B cell (primary cell): Measurements from ENCODE around the gene SRRM4. TPM values are rescaled to one million over a fixed set of nuclear protein-coding genes. Genes with fewer than 3 reads are reported as not detected.

Experiments
- ATAC-seq: fragments of 200-7000 bp; cut with Tn5 transposase; one replicate; pipeline ENCODE4 v1.10.0; 2021; ENCODE audit warnings: low read depth, mild to moderate bottlenecking, moderate number of reproducible peaks, moderate library complexity
- CTCF ChIA-PET: fragments of 350-600 bp; sonication (Branson Sonifier 250); formaldehyde crosslinking; loops from one replicate; lab custom pipeline; 2021; ENCODE audit warnings: antibody characterized with exemption, inconsistent platforms; lab: Charles Lee
- POLR2A ChIA-PET: fragments of 350-600 bp; sonication (Branson Sonifier 250); formaldehyde crosslinking; loops from one replicate; lab custom pipeline; 2021; ENCODE audit warnings: antibody characterized with exemption; lab: Charles Lee
- DNase-seq: peaks from one replicate; pipeline ENCODE4 v3.0.0; 2013
- H2AFZ ChIP-seq: 2 replicates; pipeline ENCODE4 v1.6.1; 2012; ENCODE audit warnings: mild to moderate bottlenecking, low read depth, low read length; ENCODE audit not compliant: insufficient read depth, poor library complexity, severe bottlenecking
- H3K27ac ChIP-seq, 2 donors: 1 replicate in 1 of 2; 2 replicates in 1 of 2; pipeline ENCODE4 v1.5.1; 2012 to 2013; ENCODE audit warnings: low read length in 2 of 2, mild to moderate bottlenecking in 2 of 2, moderate library complexity in 1 of 2
- H3K27me3 ChIP-seq, 4 experiments: fragments of 200-600 bp in 1 of 4; sonication (generic) in 1 of 4; replicated peaks in 1 of 4; 1 replicate in 2 of 4; 2 replicates in 2 of 4; pipeline versions ENCODE4 v1.6.1 to v1.7.0; 2013 to 2016; ENCODE audit warnings: low read length in 3 of 4, mild to moderate bottlenecking in 2 of 4, mixed read lengths in 1 of 4, moderate library complexity in 1 of 4; ENCODE audit not compliant: insufficient read depth in 4 of 4, control insufficient read depth in 3 of 4; ENCODE audit errors: control extremely low read depth in 1 of 4
- H3K36me3 ChIP-seq, 2 experiments: replicated peaks in 1 of 2; 1 replicate in 1 of 2; 2 replicates in 1 of 2; pipeline versions ENCODE4 v1.6.1 to v1.7.1; 2013; ENCODE audit warnings: low read length in 1 of 2; ENCODE audit not compliant: insufficient read depth in 2 of 2, control insufficient read depth in 1 of 2; ENCODE audit errors: control extremely low read depth in 1 of 2, extremely low read depth in 1 of 2
- H3K4me1 ChIP-seq, 2 donors: fragments of 200-600 bp in 1 of 2; sonication (generic) in 1 of 2; 1 replicate in 1 of 2; 2 replicates in 1 of 2; pipeline versions ENCODE4 v1.5.1 to v1.6.1; 2013 to 2017; ENCODE audit warnings: low read length in 2 of 2; ENCODE audit not compliant: control insufficient read depth in 2 of 2, insufficient read depth in 2 of 2
- H3K4me2 ChIP-seq: replicated peaks from 2 replicates; pipeline ENCODE3; 2012; ENCODE audit warnings: mild to moderate bottlenecking, low read depth, low read length; ENCODE audit not compliant: poor library complexity, severe bottlenecking
- H3K4me3 ChIP-seq, 5 experiments: fragments of 200-600 bp in 1 of 5; sonication (generic) in 1 of 5; 1 replicate in 3 of 5; 2 replicates in 2 of 5; pipeline versions ENCODE4 v1.5.1 to v1.7.0; 2011 to 2016; ENCODE audit warnings: low read length in 4 of 5, mild to moderate bottlenecking in 4 of 5, low read depth in 2 of 5, control low read depth in 1 of 5, moderate library complexity in 1 of 5; ENCODE audit not compliant: insufficient read depth in 1 of 5; ENCODE audit errors: control extremely low read depth in 1 of 5, extremely low read depth in 1 of 5
- H3K79me2 ChIP-seq: fragments of 200-600 bp; sonication (generic); one replicate; pipeline ENCODE4 v1.6.0; 2016; ENCODE audit warnings: low read length; ENCODE audit not compliant: control insufficient read depth, insufficient read depth
- H3K9ac ChIP-seq: fragments of 200-600 bp; sonication (generic); 2 replicates; pipeline ENCODE4 v1.6.1; 2017; ENCODE audit warnings: mild to moderate bottlenecking, low read length, moderate library complexity
- H3K9me3 ChIP-seq, 3 donors: one replicate each; pipeline versions ENCODE4 v1.6.1 to v1.7.1; 2013; ENCODE audit warnings: low read length in 2 of 3; ENCODE audit not compliant: control insufficient read depth in 2 of 3, insufficient read depth in 1 of 3; ENCODE audit errors: control extremely low read depth in 1 of 3
- H4K20me1 ChIP-seq: 2 replicates; pipeline ENCODE4 v1.6.0; 2012; ENCODE audit warnings: mild to moderate bottlenecking, low read length; ENCODE audit not compliant: insufficient read depth, control insufficient read depth, poor library complexity, severe bottlenecking
- H3K27ac Mint-ChIP-seq: one replicate; pipeline ENCODE4 v1.8.0; 2021; ENCODE audit warnings: mixed read lengths
- H3K27me3 Mint-ChIP-seq: one replicate; pipeline ENCODE4 v1.8.0; 2021; ENCODE audit warnings: mixed read lengths
- H3K4me1 Mint-ChIP-seq: one replicate; pipeline ENCODE4 v1.8.0; 2021; ENCODE audit warnings: mixed read lengths
- H3K4me3 Mint-ChIP-seq: one replicate; pipeline ENCODE4 v1.8.0; 2021; ENCODE audit warnings: mixed read lengths
- H3K9me3 Mint-ChIP-seq: one replicate; pipeline ENCODE4 v1.8.0; 2022; ENCODE audit warnings: mixed read lengths; ENCODE audit not compliant: insufficient read depth
- CTCF ChIP-seq: fragments of 200-600 bp; IDR thresholded peaks from one replicate; pipeline ENCODE4 v1.8.0; 2022; ENCODE audit warnings: antibody characterized with exemption, mild to moderate bottlenecking
- EZH2 ChIP-seq: IDR thresholded peaks from 2 replicates; pipeline ENCODE4 v1.6.1; 2012; ENCODE audit warnings: borderline replicate concordance, low read depth, mild to moderate bottlenecking, moderate library complexity, low read length; ENCODE audit not compliant: insufficient read depth, poor library complexity, severe bottlenecking
- WGBS: methylation state at CpG from one replicate; pipeline ENCODE4 v1.1.5; 2013; ENCODE audit warnings: missing lambda C conversion rate; ENCODE audit not compliant: insufficient coverage; 5-methylcytosine and 5-hydroxymethylcytosine counted together
- intact Hi-C: fragments of 100-400 bp; cut with micrococcal nuclease; formaldehyde crosslinking; loops from one replicate; pipeline ENCODE4 v1.10.0; 2022
- polyA plus RNA-seq: library from polyadenylated mRNA; depleted of rRNA; stranded (reverse); fragments of >200 nt; gene quantifications from 2 replicates; pipeline ENCODE4 v1.2.3, GENCODE V29; 2012
- total RNA-seq, 2 donors: library from RNA; stranded (reverse); fragments of 120-200 nt in 1 of 2; gene quantifications; 1 replicate in 1 of 2; 2 replicates in 1 of 2; pipeline versions ENCODE4 v1.2.3 to v1.2.4, GENCODE V29; 2013 to 2022

Gene SRRM4
- total and polyA plus RNA-seq, 2 donors (not counting 1 experiment from before 2014, with no cell fraction given) = not detected

DNA sequence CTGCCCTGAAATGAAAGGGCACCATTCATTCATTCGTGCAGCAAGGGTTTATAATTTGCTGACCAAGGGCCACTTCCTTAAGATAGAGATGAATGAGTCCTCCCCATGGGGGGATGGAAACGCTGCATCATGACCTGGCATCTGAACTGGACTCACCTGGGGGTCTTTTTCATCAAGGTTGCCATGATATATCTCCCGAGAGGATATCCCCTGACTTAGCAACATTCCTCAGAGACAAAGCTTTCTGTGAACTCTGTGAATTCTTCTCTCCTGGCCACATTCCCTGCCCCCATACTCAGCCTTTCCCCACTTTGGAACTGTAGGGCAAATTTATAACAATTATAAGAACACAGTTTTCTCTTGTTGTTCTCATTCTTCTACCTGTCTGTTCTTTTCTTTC, 30.8 kb downstream of the SRRM4 start:
- DNase-seq (no peak), ATAC-seq (no peak)
- Histone ChIP-seq H3K9ac (no peak overlapping the region), H3K79me2 (no peaks in the 10 kb centered on the region), H2AFZ (no peak overlapping the region), H3K4me1 (no peaks in the 10 kb centered on the region), H3K27ac (no peak overlapping the region), H3K4me3 (no peak overlapping the region), H3K9me3 (peaks cover 1 to 14% (median 3%) of the 10 kb centered on the region in 3 donors), H3K4me2 (no peak overlapping the region), H3K27me3 (peaks cover 0 to 16% (median 0%) of the 10 kb centered on the region in 4 experiments), H3K36me3 (no peaks in the 10 kb centered on the region), H4K20me1 (no peaks in the 10 kb centered on the region)
- Mint-ChIP-seq H3K9me3 (no peaks in the 10 kb centered on the region), H3K27me3 (peaks cover 28% of the 10 kb centered on the region), H3K4me1 (no peaks in the 10 kb centered on the region), H3K27ac (no peak overlapping the region), H3K4me3 (no peak overlapping the region)
- POLR2A ChIA-PET = no interaction called here
- intact Hi-C loops = no loop called here
- CTCF ChIA-PET = no interaction called here
- TF ChIP-seq CTCF = no peak
- no peak for TF ChIP-seq EZH2
- WGBS = 52% methylated on average over 3 of the region's 3 CpGs

DNA sequence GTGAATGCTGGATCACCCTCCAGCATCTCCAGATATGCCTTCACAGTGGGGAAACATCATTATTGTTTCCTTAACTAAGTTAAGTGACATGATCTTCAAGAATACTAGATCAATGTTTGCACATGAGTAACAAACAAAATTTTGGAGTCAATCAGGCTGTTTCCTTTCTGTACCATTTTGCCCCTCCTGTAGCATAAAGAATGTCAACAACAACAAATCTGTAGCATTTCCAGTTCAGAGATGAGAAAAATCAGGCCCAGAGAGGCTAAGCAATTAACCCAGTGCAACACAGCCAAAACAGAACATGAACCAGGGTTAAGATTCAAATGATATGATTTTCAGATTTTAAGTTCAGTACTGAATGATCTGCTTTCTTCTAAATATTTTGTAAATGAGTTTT, 31.7 kb downstream of the SRRM4 start:
- CTCF ChIA-PET = no interaction called here
- Histone ChIP-seq H3K27me3 (peaks cover 0 to 13% (median 0%) of the 10 kb centered on the region in 4 experiments), H3K79me2 (no peaks in the 10 kb centered on the region), H3K4me2 (no peak overlapping the region), H3K9ac (no peak overlapping the region), H3K4me1 (no peaks in the 10 kb centered on the region), H3K9me3 (peaks cover 1 to 14% (median 3%) of the 10 kb centered on the region in 3 donors), H3K4me3 (no peak overlapping the region), H3K36me3 (no peaks in the 10 kb centered on the region), H3K27ac (no peak overlapping the region), H4K20me1 (no peaks in the 10 kb centered on the region), H2AFZ (no peak overlapping the region)
- DNase-seq (no peak), ATAC-seq (no peak)
- no peaks in the 10 kb centered on the region for H3K9me3 Mint-ChIP-seq
- no peak overlapping the region for H3K27ac Mint-ChIP-seq
- H3K4me1 Mint-ChIP-seq = no peaks in the 10 kb centered on the region
- no peak for TF ChIP-seq EZH2
- no peak for TF ChIP-seq CTCF
- intact Hi-C loops = no loop called here
- POLR2A ChIA-PET = no interaction called here
- H3K27me3 Mint-ChIP-seq = peaks cover 30% of the 10 kb centered on the region
- H3K4me3 Mint-ChIP-seq = no peak overlapping the region
